Epithelial cell of prostate (primary cell): ENCODE results near the gene LCN15.
"Not testable (repeated sequence)": the region's sequence is repeated elsewhere in the genome, so short reads cannot be mapped to it uniquely, and the experiment has no call there.

Experiments used
- DNase-seq: peaks from one replicate; pipeline ENCODE4 v3.0.0-alpha.2; 2011; ENCODE audit warnings: low read depth, low spot score
- H3K27ac ChIP-seq: fragments of 450-650 bp; 2 replicates; pipeline ENCODE4 v1.5.1; 2017; ENCODE audit warnings: mild to moderate bottlenecking

Gene LCN15

DNA sequence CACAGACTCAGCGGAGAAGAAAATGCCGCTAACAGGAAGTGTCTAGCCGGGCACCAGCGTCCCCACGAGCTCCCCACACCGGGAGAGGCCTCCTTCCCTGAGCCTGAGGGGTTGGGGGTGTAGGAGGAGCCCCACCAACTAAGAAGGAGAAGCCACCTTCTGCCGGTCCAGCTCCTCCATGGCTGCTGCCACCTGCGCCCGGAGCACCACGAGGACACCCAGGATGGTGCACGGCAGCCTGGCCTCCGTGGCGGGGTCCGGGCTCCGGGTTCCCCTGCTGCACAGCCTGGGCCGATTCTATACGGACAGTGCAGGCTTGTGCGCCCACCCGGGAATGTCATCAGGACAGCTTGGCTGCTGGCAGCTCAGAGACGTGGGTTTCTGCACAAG lies 6.6 kb downstream of the LCN15 start:
- DNase-seq, result no peak
- H3K27ac ChIP-seq, result no peak overlapping the region

DNA sequence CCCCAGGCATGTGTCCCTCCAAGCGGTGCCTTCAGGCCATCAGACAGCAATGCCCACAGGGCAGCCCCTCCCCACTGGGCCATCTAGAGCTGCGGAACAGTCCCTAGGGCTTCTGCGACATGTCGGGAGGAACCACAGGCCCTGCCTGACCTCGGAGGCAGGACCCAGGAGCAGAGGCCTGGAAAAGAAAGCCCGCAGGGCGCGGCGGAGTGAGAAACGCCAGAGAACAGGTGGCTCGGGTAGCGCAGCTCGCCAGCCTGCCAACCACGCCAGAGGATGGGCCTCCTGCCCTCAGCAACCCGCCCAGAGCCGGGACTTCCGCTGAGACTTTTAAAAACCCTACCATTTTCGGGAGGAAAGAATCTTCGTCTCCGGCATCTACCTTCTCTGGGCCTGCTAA lies 7.0 kb downstream of the LCN15 start:
- no peak overlapping the region for H3K27ac ChIP-seq
- DNase-seq, result no peak

DNA sequence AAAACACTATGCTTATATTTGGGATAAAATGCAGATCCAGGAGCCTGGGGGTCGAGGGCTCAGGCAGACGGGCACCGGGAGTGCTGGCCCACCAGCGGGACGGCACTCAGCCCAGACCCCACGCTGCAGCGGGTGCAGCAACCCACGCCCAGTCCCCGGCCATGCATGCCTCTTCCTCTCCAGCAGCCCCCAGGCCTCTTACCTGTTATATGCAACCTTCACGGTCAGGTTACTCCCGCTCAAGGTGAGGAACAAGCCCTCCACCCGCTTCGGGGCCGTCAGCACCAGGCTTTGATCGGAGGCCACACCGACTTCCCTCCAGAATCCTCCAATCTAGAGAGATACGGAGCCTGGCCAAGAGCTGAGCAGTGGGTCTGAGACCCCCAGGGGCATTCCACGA lies 7.5 kb downstream of the LCN15 start:
- no peak for DNase-seq
- no peak overlapping the region for H3K27ac ChIP-seq

DNA sequence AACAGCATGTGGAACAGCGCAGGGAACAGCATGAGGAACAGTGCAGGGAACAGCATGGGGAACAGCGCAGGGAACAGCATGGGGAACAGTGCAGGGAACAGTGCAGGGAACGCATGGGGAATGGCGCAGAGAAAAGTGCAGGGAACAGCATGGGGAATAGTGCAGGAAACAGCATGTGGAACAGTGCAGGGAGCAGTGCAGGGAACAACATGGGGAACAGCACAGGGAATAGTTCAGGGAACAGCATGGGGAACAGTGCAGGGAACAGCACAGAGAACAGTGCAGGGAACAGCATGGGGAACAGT lies 8.2 kb downstream of the LCN15 start:
- no peak for DNase-seq
- no peak overlapping the region for H3K27ac ChIP-seq

- not testable (repeated sequence) for H3K27ac ChIP-seq
Measured at GRCh38 chr9:136755302-136756133, 8.8 kb downstream of the LCN15 start.

DNA sequence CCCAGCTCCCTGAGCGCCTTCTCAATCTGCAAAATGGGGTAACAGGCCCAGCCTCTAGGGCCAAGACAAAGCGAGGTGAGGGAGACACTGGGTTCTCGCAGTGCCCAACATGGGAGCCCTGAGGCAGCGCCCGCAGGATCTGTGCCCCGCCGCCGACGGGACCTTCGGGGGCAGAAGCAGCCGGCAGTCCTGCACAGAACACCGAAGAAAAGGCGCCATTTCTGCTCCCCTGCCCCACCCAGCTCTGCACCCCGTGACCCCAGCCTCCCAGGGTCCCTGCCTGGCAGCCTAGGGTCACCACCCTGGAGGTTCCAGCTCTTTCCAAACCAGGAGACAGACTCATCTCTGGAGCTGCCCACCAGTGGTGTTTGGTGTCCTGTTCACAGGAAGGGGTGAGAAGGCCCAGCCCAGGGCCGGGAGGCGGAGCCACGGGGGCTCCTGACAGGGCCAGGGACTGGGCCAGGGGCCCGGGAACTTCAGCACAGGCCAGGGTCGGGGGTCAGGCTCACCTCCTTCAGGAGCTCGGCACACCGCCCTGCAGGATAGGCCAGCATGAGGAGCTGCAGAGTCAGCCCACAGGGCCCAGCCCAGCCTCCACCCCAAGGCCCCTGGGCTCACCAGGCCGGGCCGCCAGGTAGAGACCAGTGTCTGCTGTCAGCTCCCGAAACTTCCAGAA lies 9.6 kb downstream of the LCN15 start:
- no peak for DNase-seq
- H3K27ac ChIP-seq, result no peak overlapping the region

More at GRCh38 chr9:136755302-136756133, 8.8 kb downstream of the LCN15 start:
- not testable (repeated sequence) for DNase-seq

GRCh38 chr9:136754059-136754572 lies 10.2 kb downstream of the LCN15 start:
- no peak overlapping the region for H3K27ac ChIP-seq
- DNase-seq, result no peak

GRCh38 chr9:136753371-136754058 lies 10.8 kb downstream of the LCN15 start:
- DNase-seq, result no peak
- no peak overlapping the region for H3K27ac ChIP-seq

GRCh38 chr9:136751814-136752213 lies 12.5 kb downstream of the LCN15 start:
- H3K27ac ChIP-seq, result no peak overlapping the region
- no peak for DNase-seq

GRCh38 chr9:136751244-136751643 lies 13.1 kb downstream of the LCN15 start:
- H3K27ac ChIP-seq, result no peak overlapping the region
- no peak for DNase-seq

DNA sequence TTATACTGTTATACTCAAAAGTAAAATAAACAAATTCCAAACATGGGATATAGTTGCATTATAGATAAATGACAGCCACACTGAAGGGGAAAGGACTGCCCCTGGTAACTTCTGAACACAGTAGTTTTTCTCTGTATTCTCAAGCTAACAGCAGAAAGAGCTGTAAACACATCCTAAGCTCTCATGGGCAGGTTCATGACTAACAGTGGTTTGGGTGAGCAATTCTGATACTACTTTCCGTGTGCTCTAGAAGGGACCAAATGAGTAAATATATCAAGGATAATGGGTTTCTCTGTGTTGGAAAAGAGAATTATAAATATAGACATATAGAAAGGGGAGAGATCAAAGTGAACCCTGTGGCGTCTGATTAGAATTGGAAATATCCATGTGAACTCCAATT lies 13.8 kb downstream of the LCN15 start:
- DNase-seq, result peak; percentile 31
- H3K27ac ChIP-seq, result no peak overlapping the region

GRCh38 chr9:136748666-136749611 lies 15.4 kb downstream of the LCN15 start:
- no peak for DNase-seq
- H3K27ac ChIP-seq, result no peak overlapping the region

DNA sequence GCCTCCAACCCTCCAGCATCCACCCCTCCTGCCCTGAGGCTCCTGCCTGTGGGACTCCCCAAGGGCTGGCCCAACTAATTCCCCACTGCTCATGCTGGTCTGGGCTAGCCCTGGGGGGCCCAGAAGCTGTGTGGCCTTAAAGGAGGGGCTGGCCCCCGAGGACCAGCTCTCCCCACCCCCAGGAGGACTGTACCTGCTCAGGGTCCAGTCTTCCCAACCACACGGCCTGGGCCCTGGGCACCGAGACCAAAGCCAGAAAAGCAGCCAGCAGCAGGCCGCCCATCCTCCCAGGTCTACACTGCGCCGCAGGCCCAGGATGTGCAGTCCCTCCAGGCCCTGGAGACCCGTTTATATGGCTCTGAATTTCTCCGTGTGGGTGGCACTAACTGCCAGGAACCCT lies 16.1 kb downstream of the LCN15 start, which contains the start of gene LCN6:
LCN6 (minus strand) TSS at position 325 of the 400 bp plus-strand sequence; CDS start at position 283, 42 bp downstream.
- no peak for DNase-seq
- H3K27ac ChIP-seq, result no peak within 1 kb of the TSS

DNA sequence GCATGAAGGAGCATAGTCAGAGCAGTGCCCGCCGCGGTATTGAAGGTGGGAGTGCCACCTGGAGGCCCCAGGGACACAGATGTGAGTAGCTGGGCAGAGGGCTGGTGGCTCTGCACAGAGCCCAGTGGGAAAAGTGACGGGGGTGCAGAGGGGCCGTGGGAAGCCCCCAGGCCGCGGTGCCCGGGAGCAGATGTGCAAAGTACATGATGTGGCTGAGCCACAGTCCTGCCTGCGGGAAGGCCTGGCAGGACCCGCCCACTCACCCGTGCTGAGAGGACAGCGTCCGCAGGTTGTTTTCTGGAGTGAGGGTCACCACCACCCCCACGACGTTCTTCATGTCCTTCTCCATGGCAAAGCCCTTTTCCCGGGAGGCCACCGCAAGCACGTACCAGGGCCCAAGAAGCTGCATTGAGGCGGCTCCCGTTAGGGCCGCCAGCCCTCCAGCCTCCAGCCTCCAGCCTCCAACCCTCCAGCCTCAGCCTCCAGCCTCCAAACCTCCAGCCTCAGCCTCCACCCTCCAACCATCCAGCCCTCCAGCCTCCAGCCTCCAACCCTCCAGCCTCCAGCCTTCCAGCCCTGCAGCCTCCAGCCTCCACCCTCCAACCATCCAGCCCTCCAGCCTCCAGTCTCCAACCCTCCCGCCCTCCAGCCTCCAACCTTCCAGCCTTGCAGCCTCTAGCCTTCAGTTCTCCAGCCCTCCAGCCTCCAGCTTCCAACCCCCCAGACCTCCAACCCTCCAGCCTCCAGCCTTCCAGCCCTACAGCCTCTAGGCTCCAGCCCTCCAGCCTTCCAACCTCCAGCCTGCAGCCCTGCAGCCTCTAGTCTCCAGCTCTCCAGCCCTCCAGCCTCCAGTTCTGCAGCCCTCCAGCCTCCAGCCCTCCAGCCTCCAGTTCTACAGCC lies 16.9 kb downstream of the LCN15 start:
- no peak for DNase-seq

GRCh38 chr9:136746621-136747020 lies 17.7 kb downstream of the LCN15 start:
- no peak overlapping the region for H3K27ac ChIP-seq
- DNase-seq, result no peak

More for the DNA sequence above, 16.9 kb downstream of the LCN15 start:
- no peak overlapping the region for H3K27ac ChIP-seq

DNA sequence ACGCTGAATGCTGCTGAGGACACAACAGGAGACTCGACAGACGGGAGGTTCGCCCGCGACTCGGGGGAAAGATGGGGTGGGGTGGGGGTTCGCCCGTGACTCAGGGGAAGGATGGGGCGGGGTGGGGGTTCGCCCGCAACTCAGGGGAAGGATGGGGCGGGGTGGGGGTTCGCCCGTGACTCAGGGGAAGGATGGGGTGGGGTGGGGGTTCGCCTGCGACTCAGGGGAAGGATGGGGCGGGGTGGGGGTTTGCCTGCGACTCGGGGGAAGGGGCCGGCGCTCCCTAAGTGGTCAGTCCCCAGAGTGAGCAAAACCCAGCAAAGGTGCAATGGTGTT lies 18.2 kb downstream of the LCN15 start:
- no peak overlapping the region for H3K27ac ChIP-seq
- no peak for DNase-seq

GRCh38 chr9:136745389-136746154 lies 18.7 kb downstream of the LCN15 start:
- H3K27ac ChIP-seq, result no peak overlapping the region
- no peak for DNase-seq

DNA sequence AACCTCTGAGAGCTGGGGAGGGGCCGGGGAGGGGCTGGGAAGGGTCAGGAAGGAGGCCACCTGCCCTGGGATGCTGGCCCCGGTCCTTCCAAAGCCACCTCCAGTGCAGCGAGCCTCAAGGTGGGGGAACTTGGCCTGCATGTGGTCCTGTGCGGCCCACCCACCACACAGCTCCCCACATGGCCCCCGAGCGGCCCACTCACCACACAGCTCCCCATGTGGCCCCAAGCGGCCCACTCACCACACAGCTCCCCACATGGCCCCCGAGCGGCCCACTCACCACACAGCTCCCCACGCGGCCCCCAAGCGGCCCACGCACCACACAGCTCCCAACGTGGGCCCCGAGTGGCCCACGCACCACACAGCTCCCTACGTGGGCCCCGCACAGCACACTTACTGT lies 19.5 kb downstream of the LCN15 start:
- no peak overlapping the region for H3K27ac ChIP-seq
- no peak for DNase-seq
